Measurements from ENCODE around the gene RAB28.

The RAB28 gene

GRCh38 chr4:13527192-13527980 is 43.2 kb upstream of the RAB28 start:
- TF ChIP-seq ZFX (IDR thresholded peaks at IDR 0.05): no peak
- TF ChIP-seq, protein P1, sequence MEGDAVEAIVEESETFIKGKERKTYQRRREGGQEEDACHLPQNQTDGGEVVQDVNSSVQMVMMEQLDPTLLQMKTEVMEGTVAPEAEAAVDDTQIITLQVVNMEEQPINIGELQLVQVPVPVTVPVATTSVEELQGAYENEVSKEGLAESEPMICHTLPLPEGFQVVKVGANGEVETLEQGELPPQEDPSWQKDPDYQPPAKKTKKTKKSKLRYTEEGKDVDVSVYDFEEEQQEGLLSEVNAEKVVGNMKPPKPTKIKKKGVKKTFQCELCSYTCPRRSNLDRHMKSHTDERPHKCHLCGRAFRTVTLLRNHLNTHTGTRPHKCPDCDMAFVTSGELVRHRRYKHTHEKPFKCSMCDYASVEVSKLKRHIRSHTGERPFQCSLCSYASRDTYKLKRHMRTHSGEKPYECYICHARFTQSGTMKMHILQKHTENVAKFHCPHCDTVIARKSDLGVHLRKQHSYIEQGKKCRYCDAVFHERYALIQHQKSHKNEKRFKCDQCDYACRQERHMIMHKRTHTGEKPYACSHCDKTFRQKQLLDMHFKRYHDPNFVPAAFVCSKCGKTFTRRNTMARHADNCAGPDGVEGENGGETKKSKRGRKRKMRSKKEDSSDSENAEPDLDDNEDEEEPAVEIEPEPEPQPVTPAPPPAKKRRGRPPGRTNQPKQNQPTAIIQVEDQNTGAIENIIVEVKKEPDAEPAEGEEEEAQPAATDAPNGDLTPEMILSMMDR (conservative IDR thresholded peaks at IDR 0.05): no peak
- H3K27ac ChIP-seq: no peak overlapping the region

DNA sequence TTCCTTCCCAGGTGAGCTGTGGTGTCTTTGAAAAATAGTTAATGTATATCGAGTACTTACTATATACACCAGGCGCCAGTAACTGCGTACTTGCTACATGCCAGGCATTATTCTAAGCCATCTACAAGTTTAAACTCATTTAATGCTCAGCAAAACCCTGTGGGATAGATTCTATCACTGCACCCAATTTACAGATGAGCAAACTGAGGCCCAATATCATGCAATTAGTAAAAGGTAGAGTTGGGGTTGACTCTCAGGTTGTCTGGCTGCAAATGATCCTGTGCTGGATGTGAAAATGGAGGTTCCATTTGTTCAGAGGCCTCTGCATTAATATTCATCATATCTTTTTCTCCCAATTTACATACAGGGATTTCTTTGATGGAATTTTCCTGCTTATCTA is 42.5 kb upstream of the RAB28 start:
- no peak overlapping the region for H3K27ac ChIP-seq
- no peak for TF ChIP-seq ZFX (IDR thresholded peaks at IDR 0.05)
- TF ChIP-seq, protein P1 (conservative IDR thresholded peaks at IDR 0.05): no peak

- TF ChIP-seq ZFX (IDR thresholded peaks at IDR 0.05): no peak
- TF ChIP-seq, protein P1 (conservative IDR thresholded peaks at IDR 0.05): no peak
These were observed 41.6 kb upstream of the RAB28 start for GRCh38 chr4:13525606-13526281.

DNA sequence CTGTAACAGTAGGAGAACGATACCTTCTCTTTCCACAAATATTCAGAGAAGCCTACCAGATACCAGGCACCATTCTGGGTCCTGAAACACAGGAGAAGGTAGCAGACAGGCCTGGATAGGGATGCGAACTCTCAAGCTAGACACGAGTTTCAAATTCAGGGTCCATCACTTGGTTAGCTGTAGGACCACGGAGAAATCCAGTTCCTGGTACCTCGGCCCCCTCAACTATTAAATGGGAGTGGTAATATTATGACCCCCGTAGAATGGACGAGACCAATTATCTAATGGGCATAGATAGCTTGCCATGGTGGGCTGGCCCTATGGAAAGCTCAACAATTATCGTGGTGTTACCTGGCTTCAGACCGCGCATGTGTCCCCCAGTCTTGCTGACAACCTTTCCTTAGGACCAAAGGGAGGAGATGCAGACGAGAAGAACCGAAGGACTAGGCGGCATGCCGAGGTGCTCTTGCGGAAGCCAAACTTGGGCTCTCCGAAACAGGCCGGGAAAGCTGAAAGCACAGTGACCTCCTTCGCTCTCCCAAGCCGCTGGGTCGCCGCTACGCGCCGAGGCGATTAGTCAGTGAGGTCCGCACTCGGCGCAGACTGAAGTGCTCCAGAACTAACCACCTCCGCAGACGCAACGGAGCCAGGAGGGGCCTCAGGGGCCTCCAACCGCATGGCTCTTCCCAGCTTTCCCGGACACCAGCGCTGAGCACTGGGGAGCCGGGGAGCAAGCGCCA is 40.5 kb upstream of the RAB28 start:
- no peak overlapping the region for H3K27ac ChIP-seq
- TF ChIP-seq ZFX (IDR thresholded peaks at IDR 0.05): no peak
- TF ChIP-seq, protein P1 (conservative IDR thresholded peaks at IDR 0.05): no peak

More at GRCh38 chr4:13525606-13526281, 41.6 kb upstream of the RAB28 start:
- no peak overlapping the region for H3K27ac ChIP-seq

GRCh38 chr4:13523591-13524503 is 39.7 kb upstream of the RAB28 start:
- TF ChIP-seq, protein P1 (conservative IDR thresholded peaks at IDR 0.05): no peak
- no peak for TF ChIP-seq ZFX (IDR thresholded peaks at IDR 0.05)
- H3K27ac ChIP-seq: no peak overlapping the region

GRCh38 chr4:13523105-13523477 is 39.0 kb upstream of the RAB28 start:
- TF ChIP-seq, protein P1 (conservative IDR thresholded peaks at IDR 0.05): no peak
- TF ChIP-seq ZFX (IDR thresholded peaks at IDR 0.05): no peak
- H3K27ac ChIP-seq: no peak overlapping the region

Data from C4-2B (cell line).